IPS-NIHi7 (cell line): ENCODE data around the gene CDC42BPB.
"Not testable (repeated sequence)": the region's sequence is repeated elsewhere in the genome, so short reads cannot be mapped to it uniquely, and the experiment has no call there.

Experiments
- DNase-seq: peaks from one replicate; pipeline ENCODE4 v3.0.0; 2012; ENCODE audit warnings: mixed read lengths; ENCODE audit errors: extremely low spot score

CDC42BPB gene

DNA sequence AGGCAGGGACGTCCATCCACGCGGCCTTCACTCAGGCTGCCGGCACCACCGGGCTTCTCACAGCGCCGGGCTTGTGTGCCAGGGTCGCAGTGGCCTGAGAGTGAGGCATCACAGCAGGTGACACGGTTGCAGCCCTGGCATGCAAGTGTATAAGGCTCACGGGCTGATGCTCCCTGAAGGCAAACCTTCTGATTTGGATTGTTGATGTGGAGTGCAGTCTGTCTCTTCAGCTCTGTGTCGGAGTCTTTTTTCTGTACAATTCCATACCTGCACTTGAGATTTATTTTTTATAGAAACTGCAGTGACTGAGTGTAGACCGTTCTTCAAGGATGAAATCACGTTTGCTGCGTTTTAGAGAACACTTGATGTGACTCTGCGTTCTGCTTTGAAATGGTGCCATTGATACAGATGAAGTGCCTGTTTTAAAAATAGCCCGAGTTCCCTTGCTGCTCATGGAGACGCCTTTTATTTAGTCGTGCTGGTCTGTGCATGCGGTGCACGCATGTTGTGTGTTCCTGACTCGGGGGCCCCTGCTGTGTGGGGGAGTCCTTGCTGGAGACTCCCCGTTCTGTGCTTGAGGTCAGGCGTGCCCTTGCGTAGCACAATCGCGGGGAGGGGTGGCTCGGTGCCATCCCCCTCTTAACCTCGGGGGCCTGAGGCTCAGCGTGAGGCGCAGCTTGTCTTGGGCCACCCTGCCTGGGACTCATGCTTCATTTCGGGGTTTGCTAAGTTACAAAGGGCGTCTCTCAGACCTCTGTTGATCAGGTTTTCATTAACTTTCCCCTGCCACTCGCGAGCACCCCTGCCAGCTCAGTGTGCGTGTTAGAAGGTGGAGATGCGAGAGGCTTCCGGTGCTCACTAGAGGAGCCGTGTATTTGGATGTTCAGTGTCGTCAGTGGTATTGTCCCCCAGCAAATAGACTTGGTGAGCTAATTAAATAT, 156.4 kb downstream of the CDC42BPB start:
- DNase-seq = no peak

DNA sequence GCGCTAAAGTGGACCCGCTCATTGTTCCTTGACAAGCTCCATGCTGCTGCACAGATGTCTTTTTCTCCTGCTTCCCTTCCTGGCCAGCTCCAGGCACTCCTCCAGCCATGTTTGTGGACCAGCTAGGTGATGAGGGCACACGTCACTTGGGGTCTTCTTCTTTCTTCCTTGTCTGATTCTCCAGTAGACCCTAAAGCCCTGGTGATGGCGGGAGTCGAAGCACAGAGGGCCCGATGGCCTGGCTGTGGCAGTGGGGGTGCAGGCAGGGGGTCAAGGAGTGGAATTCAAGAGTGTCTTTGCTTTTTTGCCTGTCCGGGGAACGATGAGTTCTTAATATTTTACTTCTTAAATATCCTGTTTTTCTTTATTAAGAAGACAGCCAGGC, 157.8 kb downstream of the CDC42BPB start:
- DNase-seq = no peak

DNA sequence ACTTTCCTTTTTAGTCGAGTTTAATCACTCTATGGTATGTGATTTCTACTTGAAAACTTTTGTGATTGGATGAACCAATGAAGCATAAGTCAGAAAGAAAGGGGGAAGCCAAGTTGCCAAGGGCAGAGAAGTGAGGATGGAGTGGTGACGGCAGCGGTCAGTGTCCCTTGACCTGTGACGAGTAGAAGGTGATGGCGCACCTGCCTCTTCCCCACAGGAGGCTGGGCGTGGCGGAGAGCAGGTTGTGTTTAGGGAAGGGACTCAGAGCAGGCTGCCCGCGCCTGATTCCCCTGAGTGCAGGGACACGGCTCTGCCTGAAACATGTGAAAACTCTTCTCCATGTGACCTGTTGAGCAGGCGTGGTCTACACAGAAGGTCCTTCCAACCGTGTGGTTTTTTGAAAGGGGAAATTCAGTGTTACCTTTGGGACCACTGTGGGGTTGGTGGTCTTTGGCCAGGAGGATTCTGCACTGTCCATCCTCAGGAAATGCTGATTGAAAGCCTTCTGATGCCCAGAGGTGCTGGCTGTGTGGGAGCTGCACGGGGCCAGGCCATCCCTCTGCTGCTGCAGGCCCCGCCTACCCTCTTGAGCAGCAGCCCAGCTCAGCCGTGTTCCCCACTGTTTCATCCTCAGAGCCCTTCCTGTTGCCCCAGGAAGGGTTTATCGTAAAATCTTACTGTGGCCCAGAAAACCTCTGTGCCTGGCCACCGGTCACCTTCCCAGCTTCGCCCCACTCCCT, 158.4 kb downstream of the CDC42BPB start:
- no peak for DNase-seq

DNA sequence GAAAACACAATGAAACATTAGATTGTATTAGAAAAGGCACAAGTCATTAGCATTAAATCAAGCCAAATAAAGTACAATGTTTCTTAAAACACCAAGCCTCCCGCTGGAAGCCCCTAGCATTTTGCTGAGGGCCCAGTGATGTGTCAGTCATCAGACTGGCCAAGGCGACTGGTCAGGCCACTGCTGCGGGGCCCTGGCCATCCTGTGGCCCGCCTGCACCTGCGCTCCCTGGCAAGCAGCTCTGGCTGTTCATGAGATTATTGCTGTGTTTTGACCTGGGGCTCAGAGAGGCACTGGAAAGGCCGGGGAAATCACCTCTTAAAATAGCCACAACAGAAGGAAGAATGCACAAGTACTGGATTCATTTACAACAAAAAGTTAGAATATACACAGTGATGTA, 159.1 kb downstream of the CDC42BPB start:
- DNase-seq = no peak

DNA sequence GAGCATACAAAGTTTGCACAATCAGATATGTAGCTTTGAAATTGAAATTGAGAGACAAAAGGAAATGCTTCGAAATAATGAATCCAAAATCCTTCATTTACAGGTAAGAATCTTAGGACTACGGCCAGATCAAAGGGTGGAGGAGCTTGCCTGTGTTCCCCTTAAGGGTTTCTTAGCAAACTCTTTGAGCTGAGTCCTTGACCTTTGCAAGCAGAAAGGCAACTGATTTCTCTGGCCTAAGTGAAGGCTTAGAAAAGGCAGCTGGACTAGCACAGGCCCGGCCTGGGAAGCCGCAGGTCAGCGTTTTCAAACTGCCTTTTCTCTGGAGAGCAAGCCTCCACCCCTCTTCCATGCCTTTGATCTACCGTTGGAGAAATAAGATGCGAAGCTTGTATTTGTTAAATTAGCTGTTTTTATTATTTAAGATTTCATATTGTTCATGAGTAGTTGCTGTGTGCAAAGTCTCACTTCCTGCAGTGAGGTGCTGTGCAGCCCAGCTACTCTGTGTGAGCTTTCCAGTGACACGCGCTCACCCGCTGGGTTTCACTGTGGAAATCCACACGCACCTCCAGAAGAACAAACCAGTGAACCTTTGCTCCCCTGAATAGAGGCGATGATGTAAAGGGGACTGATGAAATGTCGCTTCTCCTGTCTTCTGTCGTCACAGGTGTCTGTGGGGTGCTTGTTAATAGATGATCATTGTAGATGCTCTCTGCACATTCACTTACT, 159.9 kb downstream of the CDC42BPB start:
- no peak for DNase-seq

DNA sequence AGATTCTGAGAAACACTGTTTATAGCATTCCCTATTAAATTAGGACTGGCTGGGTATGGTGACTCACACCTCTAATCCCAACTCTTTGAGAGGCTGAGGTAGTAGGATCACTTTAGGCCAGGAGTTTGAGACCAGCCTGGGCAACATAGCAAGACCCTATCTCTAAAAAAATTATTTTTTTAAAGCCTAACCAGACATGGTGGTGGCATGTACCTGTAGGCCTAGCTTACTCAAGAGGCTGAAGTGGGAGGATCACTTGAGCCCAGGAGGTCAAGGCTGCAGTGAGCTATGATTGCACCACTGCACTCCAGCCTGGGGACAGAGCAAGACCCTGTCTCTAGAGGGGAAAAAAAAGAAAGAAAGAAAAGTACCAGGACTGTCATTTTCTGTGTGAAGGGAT, 160.6 kb downstream of the CDC42BPB start:
- DNase-seq = not testable (repeated sequence)

DNA sequence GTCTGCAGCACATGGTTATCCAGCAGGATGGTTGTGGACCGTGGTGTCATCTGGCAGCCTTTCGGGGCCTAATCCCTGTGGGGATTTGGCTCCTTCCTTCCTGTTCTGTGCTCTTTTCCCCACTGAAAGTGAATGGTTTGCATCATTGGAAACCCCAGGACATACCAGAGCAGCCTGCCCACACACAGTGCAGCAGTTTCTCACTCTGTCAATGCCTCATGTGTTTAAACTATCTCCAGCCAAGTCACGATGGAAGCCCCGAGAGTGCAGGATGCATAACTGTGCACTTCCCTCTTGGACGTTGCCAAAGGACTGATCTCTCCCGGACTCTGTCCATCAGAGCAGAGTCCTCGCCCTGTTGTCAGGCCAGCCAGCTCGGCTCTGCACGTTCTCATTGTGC, 163.9 kb downstream of the CDC42BPB start:
- no peak for DNase-seq

DNA sequence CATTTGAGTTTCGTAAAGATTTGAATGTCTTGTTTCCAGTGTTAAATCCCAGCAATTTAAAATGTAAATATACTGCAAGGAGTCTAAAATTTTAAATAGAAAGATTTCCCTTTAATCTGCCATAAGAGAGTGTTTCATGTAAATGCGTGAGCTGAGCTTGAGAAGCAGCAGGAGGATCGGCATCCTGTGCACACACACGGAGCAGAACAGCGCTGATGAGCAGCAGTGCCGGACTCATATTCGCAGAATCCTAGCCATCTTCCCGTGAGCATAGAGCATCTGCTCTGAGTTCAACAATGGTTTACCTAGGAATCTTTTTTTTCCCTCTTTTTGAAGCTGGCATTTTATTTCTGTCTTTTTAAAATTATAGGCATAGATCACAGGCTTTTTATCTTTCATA, 164.7 kb downstream of the CDC42BPB start:
- DNase-seq = no peak

DNA sequence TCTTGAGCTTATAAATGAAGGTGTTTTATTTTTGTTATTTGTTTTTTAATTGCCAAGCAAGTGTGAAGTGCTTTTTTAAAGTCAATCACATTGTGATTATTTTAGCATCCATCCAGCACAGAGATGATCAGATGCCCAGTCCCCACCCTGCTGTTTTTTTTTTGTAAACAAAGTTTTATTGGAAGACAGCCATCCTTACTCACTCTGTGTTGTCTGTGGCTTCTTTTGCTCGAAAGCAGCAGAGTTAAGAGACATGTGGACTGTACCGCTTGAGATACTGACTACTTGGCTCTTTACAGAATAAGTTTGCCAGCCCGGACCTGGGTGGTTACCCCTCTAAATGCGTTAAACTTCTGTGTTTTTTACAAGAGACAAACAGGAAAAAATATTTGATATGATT, 165.8 kb downstream of the CDC42BPB start:
- no peak for DNase-seq

DNA sequence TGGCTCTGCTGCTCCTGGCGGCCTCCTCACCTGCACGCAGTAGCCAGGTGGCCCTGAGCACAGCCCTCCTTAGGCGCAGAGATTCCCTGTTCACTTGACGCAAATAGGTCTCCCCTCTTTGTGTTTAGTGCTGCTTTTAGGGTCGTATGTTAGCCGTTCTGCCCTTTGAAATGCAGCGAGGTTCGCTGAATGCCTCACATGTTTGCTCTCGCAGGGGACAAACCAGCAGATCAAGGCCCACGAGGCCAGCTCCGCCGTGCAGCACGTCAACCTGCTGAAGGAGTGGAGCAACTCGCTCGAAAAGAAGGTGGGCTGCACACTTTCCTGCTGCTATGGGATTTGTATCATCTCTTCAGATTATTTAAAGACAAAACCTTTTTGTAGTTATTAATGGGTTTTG, 166.2 kb downstream of the CDC42BPB start:
- no peak for DNase-seq

DNA sequence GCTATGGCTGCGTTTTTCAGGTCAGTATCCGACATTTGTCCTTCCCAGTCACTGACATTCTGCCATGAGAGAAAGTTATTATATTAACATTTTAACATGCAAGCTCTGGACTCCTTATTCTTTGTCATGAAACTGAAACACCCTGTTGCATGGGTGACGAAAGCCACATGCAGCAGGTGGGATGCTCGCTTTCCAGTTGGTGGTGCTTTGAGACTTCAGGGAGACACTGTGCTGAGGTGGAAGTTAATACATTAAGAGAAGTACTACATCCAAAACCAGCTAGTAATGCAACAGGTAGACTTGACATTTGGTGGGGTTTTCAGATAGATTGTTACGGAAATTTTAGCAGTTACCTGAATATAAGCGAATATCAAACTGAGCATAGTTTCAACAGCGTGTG, 167.7 kb downstream of the CDC42BPB start:
- DNase-seq = no peak

DNA sequence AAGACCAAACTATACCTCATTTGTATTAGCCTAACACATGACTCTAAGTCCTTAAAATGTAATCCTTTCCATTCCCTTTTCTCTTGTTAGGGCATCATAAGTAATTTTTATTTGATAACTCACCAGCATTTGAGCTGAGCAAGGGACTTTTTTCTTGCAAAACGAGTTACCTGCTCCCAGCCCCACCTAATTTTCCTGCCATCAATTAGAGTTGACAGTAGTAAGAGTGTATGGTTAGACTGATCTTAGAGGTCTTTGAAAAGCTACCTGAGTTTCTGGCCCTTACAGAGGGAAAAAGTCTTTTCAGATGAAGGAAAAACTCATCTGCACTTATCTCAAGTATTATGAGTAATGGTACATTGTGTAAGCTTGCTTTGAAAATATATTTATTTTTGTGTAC, 168.6 kb downstream of the CDC42BPB start:
- no peak for DNase-seq

DNA sequence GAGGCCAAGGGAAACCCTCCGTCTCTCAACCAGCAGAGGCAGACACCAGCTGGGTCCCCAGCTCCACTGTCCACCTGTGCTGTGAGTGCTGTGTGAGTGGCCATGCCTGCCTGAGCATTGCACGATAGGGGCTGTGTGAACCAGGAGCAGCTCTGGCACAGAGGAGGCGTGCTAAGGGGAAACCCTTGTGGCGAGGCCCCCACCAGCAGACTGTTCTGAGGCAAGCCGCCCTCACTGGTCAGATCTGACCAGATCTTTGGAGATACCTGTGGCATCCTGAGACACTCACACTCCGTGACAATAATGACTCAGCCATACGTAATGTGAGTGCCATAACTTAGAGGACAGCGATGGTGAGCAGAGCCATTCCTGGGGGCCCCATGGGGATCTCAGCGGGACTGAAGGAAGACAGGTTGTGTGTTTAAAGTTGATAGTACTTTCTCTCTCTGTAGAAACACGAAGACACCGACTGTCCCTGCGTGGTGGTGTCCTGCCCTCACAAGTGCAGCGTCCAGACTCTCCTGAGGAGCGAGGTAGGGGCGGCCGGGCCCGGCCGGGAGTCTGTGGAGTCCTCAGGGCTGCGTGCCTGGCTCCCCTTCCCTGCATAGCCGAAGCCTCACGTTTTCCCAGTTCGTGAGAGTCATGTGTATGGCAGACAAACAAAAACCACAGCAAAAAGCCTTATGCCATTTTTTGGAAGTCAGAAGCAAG, 171.5 kb downstream of the CDC42BPB start:
- DNase-seq = no peak

DNA sequence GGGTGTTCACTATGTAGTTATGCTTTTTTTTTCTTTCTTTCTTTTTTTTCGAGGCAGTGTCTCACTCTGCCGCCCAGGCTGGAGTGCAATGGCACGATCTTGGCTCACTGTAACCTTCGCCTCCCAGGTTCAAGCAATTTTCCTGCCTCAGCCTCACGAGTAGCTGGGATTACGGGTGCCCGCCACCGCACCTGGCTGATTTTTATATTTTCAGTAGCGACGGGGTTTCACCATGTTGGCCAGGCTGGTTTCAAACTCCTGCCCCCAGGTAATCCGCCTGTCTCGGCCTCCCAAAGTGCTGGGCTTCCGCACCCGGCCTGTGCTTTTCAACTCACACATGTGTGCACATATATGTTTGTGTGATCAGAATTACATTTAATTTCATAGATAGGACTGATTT, 173.8 kb downstream of the CDC42BPB start:
- no peak for DNase-seq

DNA sequence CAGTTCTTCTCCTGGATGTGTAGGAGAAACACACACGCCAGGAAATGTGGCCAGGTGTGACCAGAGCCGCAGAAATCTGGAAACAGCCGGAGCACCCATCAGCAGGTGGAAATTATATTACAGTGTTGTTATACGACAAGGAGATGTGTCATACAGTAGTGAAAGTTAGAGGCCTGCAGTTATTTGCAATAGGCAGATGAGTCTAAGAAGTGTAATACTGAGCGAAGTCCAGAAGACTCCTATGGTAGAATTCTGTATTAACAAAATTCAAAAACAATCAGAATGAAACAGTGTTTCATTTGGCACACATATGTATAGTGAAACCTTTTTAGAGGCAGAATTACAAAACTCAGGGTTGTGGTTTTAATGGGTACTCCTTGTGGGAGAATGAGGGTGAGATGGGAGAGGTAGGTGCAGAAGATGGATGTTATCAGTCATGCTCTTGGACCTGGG, 174.2 kb downstream of the CDC42BPB start:
- DNase-seq = no peak
